K562 (cell line): ENCODE results near the gene TAF12. TPM values are rescaled to one million over a fixed set of nuclear protein-coding genes. Genes with fewer than 3 reads are reported as not detected.
A peak's percentile ranks its signal among the peaks of the same experiment; 100 is the strongest.

ENCODE experiments used
- ATAC-seq: fragments of 200-7000 bp; cut with Tn5 transposase; 3 replicates; pipeline ENCODE4 v1.9.1; 2020; ENCODE audit warnings: moderate library complexity
- BruUV-seq: library from RNA; stranded (reverse); fragments of 400-500 nt; replicated peaks from 2 replicates; lab custom pipeline; 2021; lab: Mats Ljungman, UMichigan
- CTCF ChIA-PET: fragments of 300-600 bp; formaldehyde crosslinking; extraction: SDS; loops from one replicate; lab custom pipeline; 2021; ENCODE audit warnings: low intra/inter-chr PET ratio; lab: Yijun Ruan, JAX
- POLR2A ChIA-PET: fragments of 300-600, 350-650 bp; sonication (Branson Sonifier 250); formaldehyde crosslinking; extraction: SDS; loops from one replicate; lab custom pipeline; 2021; ENCODE audit warnings: antibody characterized with exemption, inconsistent platforms; lab: Yijun Ruan, JAX
- DNase-seq, 4 experiments: peaks; one replicate each; pipeline versions ENCODE4 v3.0.0 to v3.0.0-alpha.2; 2011 to 2018; ENCODE audit warnings: low spot score in 3 of 4, mixed read lengths in 3 of 4; ENCODE audit errors: extremely low read depth in 1 of 4
- FAIRE-seq: peaks from 2 replicates; lab custom pipeline; 2011; peaks lifted over from hg19 to GRCh38; lab: Jason Lieb, UNC
- H2AFZ ChIP-seq: 2 replicates; pipeline ENCODE4 v1.6.0; 2011; ENCODE audit warnings: low read depth, low read length, control low read depth, inconsistent platforms
- H3K27ac ChIP-seq: fragments of 200-600 bp; 3 replicates; pipeline ENCODE4 v1.8.0; 2011; ENCODE audit warnings: low read depth, mild to moderate bottlenecking, control low read depth, inconsistent platforms, low read length, moderate library complexity, mixed read lengths; ENCODE audit errors: extremely low read depth
- H3K27me3 ChIP-seq, 2 experiments: fragments of 300-600 bp in 1 of 2; 2 replicates in 1 of 2; 3 replicates in 1 of 2; pipeline versions ENCODE4 v1.6.0 to v1.8.0; 2011; ENCODE audit warnings: inconsistent platforms in 2 of 2, low read length in 2 of 2, mild to moderate bottlenecking in 1 of 2, mixed read lengths in 1 of 2, moderate library complexity in 1 of 2; ENCODE audit not compliant: control insufficient read depth in 2 of 2, insufficient read depth in 2 of 2
- H3K36me3 ChIP-seq: fragments of 300-600 bp; 3 replicates; pipeline ENCODE4 v1.8.0; 2011; ENCODE audit warnings: mild to moderate bottlenecking, low read length, inconsistent platforms; ENCODE audit not compliant: control insufficient read depth, insufficient read depth
- H3K4me1 ChIP-seq, 2 experiments: fragments of 200-600 bp in 1 of 2; replicated peaks in 1 of 2; 2 replicates in 1 of 2; 3 replicates in 1 of 2; pipeline versions ENCODE4 v1.5.1 to v1.8.0; 2011; ENCODE audit warnings: inconsistent platforms in 2 of 2, low read length in 2 of 2, mild to moderate bottlenecking in 1 of 2, mixed read lengths in 1 of 2, moderate library complexity in 1 of 2; ENCODE audit not compliant: control insufficient read depth in 2 of 2, insufficient read depth in 2 of 2
- H3K4me2 ChIP-seq: 2 replicates; pipeline ENCODE4 v1.6.1; 2011; ENCODE audit warnings: low read length, control low read depth, inconsistent platforms, mixed read lengths; ENCODE audit not compliant: insufficient read depth
- H3K4me3 ChIP-seq: fragments of 200-600 bp; sonication (generic), shearing (Covaris generic); 2 replicates; pipeline ENCODE4 v1.5.1; 2016; ENCODE audit warnings: control low read depth, inconsistent platforms
- H3K79me2 ChIP-seq: fragments of 200-600 bp; 3 replicates; pipeline ENCODE4 v1.8.0; 2011; ENCODE audit warnings: low read length, inconsistent platforms; ENCODE audit not compliant: control insufficient read depth, insufficient read depth
- H3K9ac ChIP-seq, 2 experiments: 2 replicates each; pipeline versions ENCODE4 v1.6.0 to v1.6.1; 2011; ENCODE audit warnings: low read depth in 2 of 2, low read length in 2 of 2, control low read depth in 1 of 2, inconsistent platforms in 1 of 2, mild to moderate bottlenecking in 1 of 2, mixed read lengths in 1 of 2; ENCODE audit not compliant: insufficient read depth in 1 of 2
- H3K9me1 ChIP-seq: one replicate; pipeline ENCODE4 v1.6.0; 2011; ENCODE audit warnings: inconsistent platforms, mild to moderate bottlenecking, low read length, moderate library complexity; ENCODE audit not compliant: control insufficient read depth, insufficient read depth
- H3K9me3 ChIP-seq: replicated peaks from 2 replicates; pipeline ENCODE4 v1.5.1; 2011; ENCODE audit warnings: low read depth, low read length, inconsistent platforms; ENCODE audit not compliant: control insufficient read depth, insufficient read depth
- H4K20me1 ChIP-seq: replicated peaks from 2 replicates; pipeline ENCODE4 v1.6.1; 2011; ENCODE audit warnings: low read length, inconsistent platforms, mixed read lengths; ENCODE audit not compliant: control insufficient read depth, insufficient read depth
- ARID1B ChIP-seq: fragments of 450-650 bp; IDR thresholded peaks from 2 replicates; pipeline ENCODE4 v1.6.1; 2016; ENCODE audit warnings: antibody characterized with exemption, mild to moderate bottlenecking, inconsistent platforms
- BACH1 ChIP-seq: fragments of 200-800 bp; sonication (Bioruptor generic); IDR thresholded peaks from 2 replicates; pipeline ENCODE4 v1.6.1; 2016; ENCODE audit warnings: missing genetic modification characterization, missing compliant biosample characterization
- BRD4 ChIP-seq: fragments of 200-600 bp; sonication (generic); IDR thresholded peaks from 2 replicates; pipeline ENCODE4 v1.6.1; 2017; ENCODE audit warnings: inconsistent platforms
- GABPB2 ChIP-seq: fragments of 250-450 bp; sonication (Bioruptor Pico); conservative IDR thresholded peaks from 2 replicates; pipeline ENCODE4 v1.5.1; 2021; ENCODE audit warnings: mild to moderate bottlenecking
- HOXB6 ChIP-seq: fragments of 250-450 bp; sonication (Bioruptor Pico); IDR thresholded peaks from 2 replicates; pipeline ENCODE4 v1.5.1; 2022; ENCODE audit warnings: mild to moderate bottlenecking, borderline replicate concordance
- KLF16 ChIP-seq: IDR thresholded peaks from 2 replicates; pipeline ENCODE4 v1.6.1; 2016; ENCODE audit warnings: antibody characterized with exemption
- MIER1 ChIP-seq: fragments of 450-650 bp; IDR thresholded peaks from 2 replicates; pipeline ENCODE4 v1.6.1; 2016; ENCODE audit warnings: antibody characterized with exemption, mild to moderate bottlenecking, low read depth
- SIN3B ChIP-seq: fragments of 450-650 bp; IDR thresholded peaks from 2 replicates; pipeline ENCODE4 v1.6.1; 2017; ENCODE audit warnings: low read depth, mild to moderate bottlenecking, moderate library complexity
- SIRT6 ChIP-seq: IDR thresholded peaks from one replicate; pipeline ENCODE4 v1.6.1; 2012; ENCODE audit warnings: low read depth, mild to moderate bottlenecking, control low read depth, inconsistent platforms, low read length, moderate library complexity
- SREBF2 ChIP-seq: sonication (generic); formaldehyde crosslinking; IDR thresholded peaks from 2 replicates; pipeline ENCODE4 v1.4.0; 2020; ENCODE audit warnings: mild to moderate bottlenecking, missing genetic modification reagents
- TEAD2 ChIP-seq: fragments of 450-650 bp; IDR thresholded peaks from 2 replicates; pipeline ENCODE4 v1.6.1; 2016; ENCODE audit warnings: missing genetic modification characterization, control low read depth, missing compliant biosample characterization
- ZNF12 ChIP-seq: sonication (generic); formaldehyde crosslinking; IDR thresholded peaks from 2 replicates; pipeline ENCODE4 v1.4.0; 2020; ENCODE audit warnings: mild to moderate bottlenecking, missing genetic modification reagents
- ZNF184 ChIP-seq: sonication (generic); formaldehyde crosslinking; IDR thresholded peaks from 2 replicates; pipeline ENCODE4 v1.5.0; 2020; ENCODE audit warnings: missing genetic modification reagents
- ZNF197 ChIP-seq: fragments of 200-800 bp; sonication (Bioruptor generic); IDR thresholded peaks from 2 replicates; pipeline ENCODE4 v1.6.1; 2016; ENCODE audit warnings: low read depth, missing genetic modification characterization, missing compliant biosample characterization
- ZNF224 ChIP-seq: sonication (generic); formaldehyde crosslinking; IDR thresholded peaks from 2 replicates; pipeline ENCODE4 v1.8.0; 2022; ENCODE audit warnings: mild to moderate bottlenecking, missing genetic modification reagents
- ZNF274 ChIP-seq: IDR thresholded peaks from 2 replicates; pipeline ENCODE4 v1.6.1; 2011; ENCODE audit warnings: low read depth, mild to moderate bottlenecking, low read length, moderate library complexity, borderline replicate concordance
- WGBS: fragments of 100-300 bp; shearing (Covaris generic); methylation state at CpG from one replicate; pipeline ENCODE4 v1.1.6; 2016; ENCODE audit warnings: low coverage, mixed read lengths; ENCODE audit not compliant: insufficient coverage; ENCODE audit errors: missing lambda C conversion rate; 5-methylcytosine and 5-hydroxymethylcytosine counted together
- in situ Hi-C: fragments of 300-500 bp; cut with MboI; formaldehyde crosslinking; loops from 4 replicates; pipeline ENCODE4 v1.15.0; 2018; ENCODE audit warnings: inconsistent platforms, mixed read lengths
- intact Hi-C: fragments of 100-400 bp; cut with micrococcal nuclease; formaldehyde crosslinking; loops from 2 replicates; pipeline ENCODE4 v1.14.2; 2022
- polyA plus RNA-seq, 8 experiments: library from polyadenylated mRNA; depleted of rRNA in 4 of 8; stranded (reverse) in 5 of 8; unstranded in 3 of 8; fragments of >200 nt; fragmentation: Nextera tagmentation in 2 of 8; fragmentation: Illumina TruSeq in 1 of 8; extraction: Ambion mirVana in 2 of 8; extraction: Trizol in 1 of 8; gene quantifications; 2 replicates each; pipeline versions ENCODE4 v1.2.1 to v1.2.3, GENCODE V29; 2011 to 2014; ENCODE audit warnings: inconsistent platforms in 1 of 8, missing spikeins in 1 of 8
- total RNA-seq, 7 experiments: library from RNA; depleted of rRNA in 6 of 7; stranded (reverse); fragments of >200 nt in 6 of 7; fragmentation: Illumina TruSeq in 2 of 7; extraction: Trizol in 2 of 7; gene quantifications; 2 replicates each; pipeline versions ENCODE4 v1.2.1 to v1.2.3, GENCODE V29; 2011 to 2021; ENCODE audit warnings: low replicate concordance in 1 of 7
- TF ChIP-seq, protein P1 (sequence below): sonication (generic); formaldehyde crosslinking; IDR thresholded peaks from 2 replicates; pipeline ENCODE4 v1.8.1; 2022; ENCODE audit warnings: missing genetic modification reagents
- TF ChIP-seq, protein P2 (sequence below): fragments of 450-650 bp; IDR thresholded peaks from 2 replicates; pipeline ENCODE4 v1.6.1; 2016; ENCODE audit warnings: antibody characterized with exemption
- TF ChIP-seq, protein P3 (sequence below): fragments of 450-650 bp; formaldehyde crosslinking; IDR thresholded peaks from 2 replicates; pipeline ENCODE4 v1.4.0; 2020; ENCODE audit warnings: mild to moderate bottlenecking, moderate library complexity

The TAF12 gene
- total and polyA plus RNA-seq, 9 of the 15 experiments (the other 6 are each of a cell fraction or from before 2014, with no cell fraction given), result 31.6 to 89.0 (median 50.5) TPM

DNA sequence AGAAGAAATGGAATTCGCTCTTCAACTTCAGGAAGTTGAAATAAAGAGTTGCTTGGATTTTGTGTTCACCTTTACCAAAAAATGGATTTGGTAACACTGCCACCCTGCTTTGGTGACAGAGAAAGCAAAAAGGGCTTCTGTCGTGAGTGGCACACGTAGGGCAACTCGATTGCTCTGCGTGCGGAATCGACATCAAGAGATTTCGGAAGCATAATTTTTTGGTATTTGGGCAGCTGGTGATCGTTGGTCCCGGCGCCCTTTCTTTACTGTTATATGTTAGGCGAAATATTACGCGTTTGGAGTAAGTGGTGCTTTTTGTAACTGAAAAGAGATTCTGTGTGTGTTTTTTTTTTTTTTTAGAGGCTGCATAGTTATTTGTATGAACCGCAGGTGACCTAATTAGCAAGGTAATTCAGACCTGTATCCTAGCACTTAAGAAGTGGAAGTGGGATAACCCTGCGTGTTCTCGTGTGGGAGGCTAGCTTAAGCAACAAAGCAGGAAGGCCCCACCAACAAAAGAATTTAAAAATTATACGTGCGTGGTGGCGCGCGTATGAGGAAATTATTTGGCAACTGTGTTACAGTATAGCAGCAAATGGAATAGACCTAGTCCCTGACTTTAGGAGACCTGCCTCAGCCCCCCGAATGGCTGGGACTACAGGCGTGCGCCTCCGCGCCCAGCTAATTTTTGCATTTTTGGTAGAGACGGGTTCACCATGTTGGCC lies 5.8 kb upstream of the TAF12 start, which contains the start of gene RNU11:
Gene RNU11 (plus strand): TSS at position 127 of the 725 bp plus-strand sequence.
- peak within 1 kb of the TSS; percentile 86 for H2AFZ ChIP-seq
- H3K27ac ChIP-seq, result peak within 1 kb of the TSS; percentile 95
- intact Hi-C loops, result loop anchor here (1.0 to 10.0 kb wide), 8 partner anchors 20 to 554 kb away; partner anchors contain the start of genes ATP5IF1, DNAJC8, GMEB1 and SRSF4
- ATAC-seq (peak; percentile 81), FAIRE-seq (no peak), DNase-seq (peak; percentile 74 to 98 (median 80))
- peak within 1 kb of the TSS; percentile 88 for H3K4me2 ChIP-seq
- H3K9ac ChIP-seq, result peak within 1 kb of the TSS; percentile 84 to 88
- H3K4me1 ChIP-seq, result peaks cover 28 to 34% of the 10 kb centered on the region in 2 experiments; a peak in 4 of 5 replicates
- H4K20me1 ChIP-seq, result no peaks in the 10 kb centered on the region
- H3K36me3 ChIP-seq, result no peaks in the 10 kb centered on the region
- in situ Hi-C loops, result loop anchor here (5.0 kb wide), 1 partner anchor 219 kb away; no protein-coding TSS in a partner anchor
- H3K4me3 ChIP-seq, result peak within 1 kb of the TSS; percentile 28
- H3K79me2 ChIP-seq, result peaks cover 14% of the 10 kb centered on the region
- H3K27me3 ChIP-seq, result no peaks in the 10 kb centered on the region
- WGBS, result under 1% methylated on average over 28 of the region's 28 CpGs
- BruUV-seq, result TSS peak; percentile 99
- ChIA-PET CTCF (interaction anchor here (0.6 to 1.2 kb wide), 2 partner anchors 49 to 88 kb away, joined by 3 read pairs; partner anchors contain the start of gene YTHDF2), POLR2A (interaction anchor here (0.5 to 4.4 kb wide), 147 partner anchors 8 to 1156 kb away, joined by 3 to 240 read pairs (median 5); partner anchors contain the start of genes ATP5IF1, EYA3, FAM76A and GMEB1)
- no peaks in the 10 kb centered on the region for H3K9me3 ChIP-seq
- H3K9me1 ChIP-seq, result no peaks in the 10 kb centered on the region
- peak; percentile 79 for TF ChIP-seq KLF16
- no peak for TF ChIP-seq ZNF224 (CRISPR knock-in tag)
- TF ChIP-seq GABPB2, result peak; percentile 97
- peak; percentile 70 for TF ChIP-seq TEAD2 (tag)
- peak; percentile 48; the same call in 1 of the 2 replicates for TF ChIP-seq ZNF12 (CRISPR knock-in tag)
- TF ChIP-seq ZNF184 (CRISPR knock-in tag), result no peak
- TF ChIP-seq SIN3B, result peak; percentile 35; the same call in 1 of the 2 replicates
- TF ChIP-seq HOXB6 (CRISPR knock-in tag), result peak; percentile 98
- TF ChIP-seq, protein P1, sequence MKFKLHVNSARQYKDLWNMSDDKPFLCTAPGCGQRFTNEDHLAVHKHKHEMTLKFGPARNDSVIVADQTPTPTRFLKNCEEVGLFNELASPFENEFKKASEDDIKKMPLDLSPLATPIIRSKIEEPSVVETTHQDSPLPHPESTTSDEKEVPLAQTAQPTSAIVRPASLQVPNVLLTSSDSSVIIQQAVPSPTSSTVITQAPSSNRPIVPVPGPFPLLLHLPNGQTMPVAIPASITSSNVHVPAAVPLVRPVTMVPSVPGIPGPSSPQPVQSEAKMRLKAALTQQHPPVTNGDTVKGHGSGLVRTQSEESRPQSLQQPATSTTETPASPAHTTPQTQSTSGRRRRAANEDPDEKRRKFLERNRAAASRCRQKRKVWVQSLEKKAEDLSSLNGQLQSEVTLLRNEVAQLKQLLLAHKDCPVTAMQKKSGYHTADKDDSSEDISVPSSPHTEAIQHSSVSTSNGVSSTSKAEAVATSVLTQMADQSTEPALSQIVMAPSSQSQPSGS, result no peak
- TF ChIP-seq SREBF2, result peak; percentile 5; the same call in 1 of the 2 replicates
- TF ChIP-seq ZNF274, result peak; percentile 74
- TF ChIP-seq, protein P2, sequence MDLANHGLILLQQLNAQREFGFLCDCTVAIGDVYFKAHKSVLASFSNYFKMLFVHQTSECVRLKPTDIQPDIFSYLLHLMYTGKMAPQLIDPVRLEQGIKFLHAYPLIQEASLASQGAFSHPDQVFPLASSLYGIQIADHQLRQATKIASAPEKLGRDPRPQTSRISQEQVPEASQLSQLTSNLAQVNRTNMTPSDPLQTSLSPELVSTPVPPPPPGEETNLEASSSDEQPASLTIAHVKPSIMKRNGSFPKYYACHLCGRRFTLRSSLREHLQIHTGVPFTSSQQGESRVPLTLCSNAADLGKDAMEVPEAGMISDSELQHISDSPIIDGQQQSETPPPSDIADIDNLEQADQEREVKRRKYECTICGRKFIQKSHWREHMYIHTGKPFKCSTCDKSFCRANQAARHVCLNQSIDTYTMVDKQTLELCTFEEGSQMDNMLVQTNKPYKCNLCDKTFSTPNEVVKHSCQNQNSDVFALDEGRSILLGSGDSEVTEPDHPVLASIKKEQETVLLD, result peak; percentile 92
- TF ChIP-seq BRD4, result peak; percentile 97
- TF ChIP-seq BACH1 (tag), result peak; percentile 89
- peak; percentile 65 for TF ChIP-seq ARID1B
- no peak; the same call in none of the 2 replicates for TF ChIP-seq ZNF197 (CRISPR knock-in tag)
- TF ChIP-seq, protein P3, sequence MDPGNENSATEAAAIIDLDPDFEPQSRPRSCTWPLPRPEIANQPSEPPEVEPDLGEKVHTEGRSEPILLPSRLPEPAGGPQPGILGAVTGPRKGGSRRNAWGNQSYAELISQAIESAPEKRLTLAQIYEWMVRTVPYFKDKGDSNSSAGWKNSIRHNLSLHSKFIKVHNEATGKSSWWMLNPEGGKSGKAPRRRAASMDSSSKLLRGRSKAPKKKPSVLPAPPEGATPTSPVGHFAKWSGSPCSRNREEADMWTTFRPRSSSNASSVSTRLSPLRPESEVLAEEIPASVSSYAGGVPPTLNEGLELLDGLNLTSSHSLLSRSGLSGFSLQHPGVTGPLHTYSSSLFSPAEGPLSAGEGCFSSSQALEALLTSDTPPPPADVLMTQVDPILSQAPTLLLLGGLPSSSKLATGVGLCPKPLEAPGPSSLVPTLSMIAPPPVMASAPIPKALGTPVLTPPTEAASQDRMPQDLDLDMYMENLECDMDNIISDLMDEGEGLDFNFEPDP (CRISPR knock-in tag), result peak; percentile 98
- TF ChIP-seq SIRT6, result no peak
- peak; percentile 63; the same call in 1 of the 2 replicates for TF ChIP-seq MIER1
